Endometrial microvascular endothelial cells (primary cell): Measurements from ENCODE around the gene CADM2. TPM values are rescaled to one million over a fixed set of nuclear protein-coding genes. Genes with fewer than 3 reads are reported as not detected.

ENCODE experiments used
- in situ Hi-C: cut with HindIII; loops from 2 replicates; pipeline ENCODE4 v1.10.0; 2017; ENCODE audit warnings: low sequenced_read_pairs, low pct_unique_long_range_greater_than_20kb; ENCODE audit errors: inconsistent ontology term
- total RNA-seq: library from RNA; depleted of rRNA; stranded (reverse); fragments of >200 nt; gene quantifications from one replicate; pipeline ENCODE4 v1.2.3, GENCODE V29; 2015; ENCODE audit errors: inconsistent ontology term

The CADM2 gene
- total RNA-seq, 1 donor from 2014 or later = not detected

GRCh38 chr3:86087160-86087871, 1128.5 kb downstream of the CADM2 start:
- in situ Hi-C loops = no loop called here

GRCh38 chr3:86104154-86104553, 1145.4 kb downstream of the CADM2 start:
- in situ Hi-C loops = no loop called here

GRCh38 chr3:86109434-86109833, 1150.6 kb downstream of the CADM2 start:
- in situ Hi-C loops = no loop called here
